ENCODE measurements around the gene MCF2.

MCF2 gene

GRCh38 chrX:139538907-139539790 lies 168.8 kb downstream of the MCF2 start:
- no peak for DNase-seq (ENCODE audit: low read depth)
- H3K4me3 ChIP-seq (ENCODE audit: low read depth, low read length), result no peak overlapping the region

GRCh38 chrX:139533444-139533843 lies 174.5 kb downstream of the MCF2 start:
- no peak overlapping the region for H3K4me3 ChIP-seq (ENCODE audit: low read depth, low read length)
- no peak for DNase-seq (ENCODE audit: low read depth)
- TF ChIP-seq CTCF (conservative IDR thresholded peaks at IDR 0.05; ENCODE audit: low read depth, low read length), result no peak

More at GRCh38 chrX:139538907-139539790, 168.8 kb downstream of the MCF2 start:
- TF ChIP-seq CTCF (conservative IDR thresholded peaks at IDR 0.05; ENCODE audit: low read depth, low read length), result no peak

GRCh38 chrX:139532834-139533233 lies 175.1 kb downstream of the MCF2 start:
- H3K4me3 ChIP-seq (ENCODE audit: low read depth, low read length), result no peak overlapping the region
- TF ChIP-seq CTCF (conservative IDR thresholded peaks at IDR 0.05; ENCODE audit: low read depth, low read length), result no peak
- no peak for DNase-seq (ENCODE audit: low read depth)

All from choroid plexus epithelial cell (primary cell).